Measurements from ENCODE around the gene ITGA1.

Gene ITGA1

GRCh38 chr5:52759331-52759730 lies 28.4 kb upstream of the ITGA1 start:
- H3K36me3 ChIP-seq (ENCODE audit: control insufficient read depth in 4 of 4, insufficient read depth in 4 of 4, low read length in 3 of 4), result no peaks in the 10 kb centered on the region
- H3K27ac ChIP-seq (ENCODE audit: insufficient read depth in 1 of 2, low read depth in 1 of 2, low read length in 2 of 2, poor library complexity in 1 of 2, severe bottlenecking in 2 of 2), result no peak overlapping the region
- ChIA-PET CTCF (interaction anchor here (0.7 kb wide), 1 partner anchor 45 kb away, joined by 3 read pairs; no protein-coding TSS in a partner anchor), POLR2A (no interaction called here)
- H3K27me3 ChIP-seq (replicated peaks in 2 of 5; ENCODE audit: control insufficient read depth in 4 of 5, insufficient read depth in 5 of 5, low read length in 4 of 5), result no peaks in the 10 kb centered on the region
- no peaks in the 10 kb centered on the region for H3K9me3 ChIP-seq (ENCODE audit: control extremely low read depth in 1 of 5, control insufficient read depth in 4 of 5, insufficient read depth in 2 of 5, low read depth in 1 of 5, low read length in 4 of 5)
- no peak overlapping the region for H3K4me3 ChIP-seq (ENCODE audit: control insufficient read depth in 1 of 7, extremely low read depth in 1 of 7, insufficient read depth in 4 of 7, low read depth in 2 of 7, low read length in 6 of 7)
- no CpG with 5 or more reads among the region's 1 CpG for WGBS (ENCODE audit: insufficient coverage)
- no peaks in the 10 kb centered on the region for H3K4me1 ChIP-seq (ENCODE audit: control extremely low read depth in 1 of 4, control insufficient read depth in 4 of 4, insufficient read depth in 4 of 4, low read length in 3 of 4)
- no peak for DNase-seq

- POLR2A ChIA-PET, result no interaction called here
- no CpG with 5 or more reads among the region's 1 CpG for WGBS (ENCODE audit: insufficient coverage)
- no peaks in the 10 kb centered on the region for H3K36me3 ChIP-seq (ENCODE audit: control insufficient read depth in 4 of 4, insufficient read depth in 4 of 4, low read length in 3 of 4)
- H3K27ac ChIP-seq (ENCODE audit: insufficient read depth in 1 of 2, low read depth in 1 of 2, low read length in 2 of 2, poor library complexity in 1 of 2, severe bottlenecking in 2 of 2), result no peak overlapping the region
- no peaks in the 10 kb centered on the region for H3K4me1 ChIP-seq (ENCODE audit: control extremely low read depth in 1 of 4, control insufficient read depth in 4 of 4, insufficient read depth in 4 of 4, low read length in 3 of 4)
- no peaks in the 10 kb centered on the region for H3K27me3 ChIP-seq (replicated peaks in 2 of 5; ENCODE audit: control insufficient read depth in 4 of 5, insufficient read depth in 5 of 5, low read length in 4 of 5)
- DNase-seq, result no peak
- no peaks in the 10 kb centered on the region for H3K9me3 ChIP-seq (ENCODE audit: control extremely low read depth in 1 of 5, control insufficient read depth in 4 of 5, insufficient read depth in 2 of 5, low read depth in 1 of 5, low read length in 4 of 5)
- no peak overlapping the region for H3K4me3 ChIP-seq (ENCODE audit: control insufficient read depth in 1 of 7, extremely low read depth in 1 of 7, insufficient read depth in 4 of 7, low read depth in 2 of 7, low read length in 6 of 7)
- CTCF ChIA-PET, result no interaction called here
Measured at GRCh38 chr5:52760695-52761366, 26.9 kb upstream of the ITGA1 start.

GRCh38 chr5:52767217-52767743 lies 20.4 kb upstream of the ITGA1 start:
- WGBS (ENCODE audit: insufficient coverage), result 100% methylated on average over 1 of the region's 2 CpGs
- H3K36me3 ChIP-seq (ENCODE audit: control insufficient read depth in 4 of 4, insufficient read depth in 4 of 4, low read length in 3 of 4), result no peaks in the 10 kb centered on the region
- no peak for DNase-seq
- H3K27ac ChIP-seq (ENCODE audit: insufficient read depth in 1 of 2, low read depth in 1 of 2, low read length in 2 of 2, poor library complexity in 1 of 2, severe bottlenecking in 2 of 2), result no peak overlapping the region
- no peaks in the 10 kb centered on the region for H3K27me3 ChIP-seq (replicated peaks in 2 of 5; ENCODE audit: control insufficient read depth in 4 of 5, insufficient read depth in 5 of 5, low read length in 4 of 5)
- CTCF ChIA-PET, result no interaction called here
- POLR2A ChIA-PET, result no interaction called here
- H3K4me1 ChIP-seq (ENCODE audit: control extremely low read depth in 1 of 4, control insufficient read depth in 4 of 4, insufficient read depth in 4 of 4, low read length in 3 of 4), result no peaks in the 10 kb centered on the region
- no peaks in the 10 kb centered on the region for H3K9me3 ChIP-seq (ENCODE audit: control extremely low read depth in 1 of 5, control insufficient read depth in 4 of 5, insufficient read depth in 2 of 5, low read depth in 1 of 5, low read length in 4 of 5)
- no peak overlapping the region for H3K4me3 ChIP-seq (ENCODE audit: control insufficient read depth in 1 of 7, extremely low read depth in 1 of 7, insufficient read depth in 4 of 7, low read depth in 2 of 7, low read length in 6 of 7)

DNA sequence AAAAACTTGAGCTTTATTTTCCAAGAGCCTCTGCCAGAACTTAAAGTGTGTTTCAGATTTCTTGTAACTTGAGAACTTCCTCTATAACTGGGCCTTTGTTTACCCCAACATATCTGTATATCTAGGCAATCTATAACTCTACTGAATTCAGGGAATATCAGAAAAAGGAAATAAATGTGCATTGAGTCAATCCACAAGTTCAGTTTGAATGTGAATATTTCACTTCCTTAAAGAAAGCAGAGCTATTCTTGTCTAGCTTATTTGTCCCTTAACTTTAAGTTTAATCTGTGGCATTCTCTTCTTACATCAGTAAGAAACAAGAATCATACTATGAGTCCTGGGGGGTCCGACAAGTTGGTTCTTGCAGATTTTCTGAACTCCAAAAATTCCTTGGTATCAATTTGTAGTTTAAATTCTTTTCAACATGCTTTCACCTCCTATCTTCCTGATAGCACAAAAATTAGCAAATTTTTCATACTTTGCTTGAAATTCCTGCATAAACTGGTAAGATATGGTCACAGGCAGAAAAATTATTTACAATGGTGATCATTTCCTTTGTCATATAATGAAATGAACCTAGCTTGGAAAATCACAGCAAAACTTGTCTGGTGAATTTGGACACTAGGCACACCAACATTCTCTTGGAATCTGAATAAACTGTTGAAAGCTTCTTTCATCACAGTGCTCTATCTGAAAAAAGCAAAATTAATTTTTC lies 19.8 kb upstream of the ITGA1 start:
- 100% methylated on average over 1 of the region's 1 CpG for WGBS (ENCODE audit: insufficient coverage)
- no peak for DNase-seq
- POLR2A ChIA-PET, result no interaction called here
- Histone ChIP-seq H3K9me3 (ENCODE audit: control extremely low read depth in 1 of 5, control insufficient read depth in 4 of 5, insufficient read depth in 2 of 5, low read depth in 1 of 5, low read length in 4 of 5) (no peaks in the 10 kb centered on the region), H3K4me3 (ENCODE audit: control insufficient read depth in 1 of 7, extremely low read depth in 1 of 7, insufficient read depth in 4 of 7, low read depth in 2 of 7, low read length in 6 of 7) (no peak overlapping the region), H3K27ac (ENCODE audit: insufficient read depth in 1 of 2, low read depth in 1 of 2, low read length in 2 of 2, poor library complexity in 1 of 2, severe bottlenecking in 2 of 2) (no peak overlapping the region), H3K4me1 (ENCODE audit: control extremely low read depth in 1 of 4, control insufficient read depth in 4 of 4, insufficient read depth in 4 of 4, low read length in 3 of 4) (no peaks in the 10 kb centered on the region), H3K36me3 (ENCODE audit: control insufficient read depth in 4 of 4, insufficient read depth in 4 of 4, low read length in 3 of 4) (no peaks in the 10 kb centered on the region), H3K27me3 (replicated peaks in 2 of 5; ENCODE audit: control insufficient read depth in 4 of 5, insufficient read depth in 5 of 5, low read length in 4 of 5) (no peaks in the 10 kb centered on the region)
- CTCF ChIA-PET, result no interaction called here

- DNase-seq, result no peak
- 100% methylated on average over 3 of the region's 5 CpGs for WGBS (ENCODE audit: insufficient coverage)
- ChIA-PET POLR2A (no interaction called here), CTCF (no interaction called here)
- Histone ChIP-seq H3K4me3 (ENCODE audit: control insufficient read depth in 1 of 7, extremely low read depth in 1 of 7, insufficient read depth in 4 of 7, low read depth in 2 of 7, low read length in 6 of 7) (no peak overlapping the region), H3K4me1 (ENCODE audit: control extremely low read depth in 1 of 4, control insufficient read depth in 4 of 4, insufficient read depth in 4 of 4, low read length in 3 of 4) (no peaks in the 10 kb centered on the region), H3K27ac (ENCODE audit: insufficient read depth in 1 of 2, low read depth in 1 of 2, low read length in 2 of 2, poor library complexity in 1 of 2, severe bottlenecking in 2 of 2) (no peak overlapping the region), H3K9me3 (ENCODE audit: control extremely low read depth in 1 of 5, control insufficient read depth in 4 of 5, insufficient read depth in 2 of 5, low read depth in 1 of 5, low read length in 4 of 5) (no peaks in the 10 kb centered on the region), H3K36me3 (ENCODE audit: control insufficient read depth in 4 of 4, insufficient read depth in 4 of 4, low read length in 3 of 4) (no peaks in the 10 kb centered on the region), H3K27me3 (replicated peaks in 2 of 5; ENCODE audit: control insufficient read depth in 4 of 5, insufficient read depth in 5 of 5, low read length in 4 of 5) (no peaks in the 10 kb centered on the region)
Measured at GRCh38 chr5:52769061-52769460, 18.7 kb upstream of the ITGA1 start.

GRCh38 chr5:52770287-52770939 lies 17.3 kb upstream of the ITGA1 start:
- no peaks in the 10 kb centered on the region for H3K9me3 ChIP-seq (ENCODE audit: control extremely low read depth in 1 of 5, control insufficient read depth in 4 of 5, insufficient read depth in 2 of 5, low read depth in 1 of 5, low read length in 4 of 5)
- H3K36me3 ChIP-seq (ENCODE audit: control insufficient read depth in 4 of 4, insufficient read depth in 4 of 4, low read length in 3 of 4), result no peaks in the 10 kb centered on the region
- DNase-seq, result no peak
- H3K4me1 ChIP-seq (ENCODE audit: control extremely low read depth in 1 of 4, control insufficient read depth in 4 of 4, insufficient read depth in 4 of 4, low read length in 3 of 4), result no peaks in the 10 kb centered on the region
- H3K27ac ChIP-seq (ENCODE audit: insufficient read depth in 1 of 2, low read depth in 1 of 2, low read length in 2 of 2, poor library complexity in 1 of 2, severe bottlenecking in 2 of 2), result no peak overlapping the region
- ChIA-PET CTCF (no interaction called here), POLR2A (no interaction called here)
- no peaks in the 10 kb centered on the region for H3K27me3 ChIP-seq (replicated peaks in 2 of 5; ENCODE audit: control insufficient read depth in 4 of 5, insufficient read depth in 5 of 5, low read length in 4 of 5)
- 100% methylated on average over 2 of the region's 4 CpGs for WGBS (ENCODE audit: insufficient coverage)
- H3K4me3 ChIP-seq (ENCODE audit: control insufficient read depth in 1 of 7, extremely low read depth in 1 of 7, insufficient read depth in 4 of 7, low read depth in 2 of 7, low read length in 6 of 7), result no peak overlapping the region
